KMS-11 (cell line): ENCODE data around the gene CCDC85A.

ENCODE experiments used
- H2AFZ ChIP-seq: fragments of 200-600 bp; sonication (generic); 2 replicates; pipeline ENCODE4 v1.6.1; 2016; ENCODE audit warnings: antibody characterized with exemption, mixed run types, low read depth
- H3K27ac ChIP-seq: fragments of 200-600 bp; sonication (generic); 2 replicates; pipeline ENCODE4 v1.6.1; 2016; ENCODE audit warnings: mild to moderate bottlenecking, mixed run types
- H3K27me3 ChIP-seq: fragments of 200-600 bp; sonication (generic); 2 replicates; pipeline ENCODE4 v1.6.1; 2017; ENCODE audit warnings: mild to moderate bottlenecking, low read depth, mixed run types, moderate library complexity; ENCODE audit not compliant: insufficient read depth
- H3K36me3 ChIP-seq: fragments of 200-600 bp; sonication (generic); 2 replicates; pipeline ENCODE4 v1.6.1; 2017; ENCODE audit warnings: mild to moderate bottlenecking, mixed run types; ENCODE audit not compliant: insufficient read depth
- H3K4me1 ChIP-seq: fragments of 200-600 bp; sonication (generic); 2 replicates; pipeline ENCODE4 v1.6.1; 2016; ENCODE audit warnings: mild to moderate bottlenecking, low read depth, mixed run types; ENCODE audit not compliant: poor library complexity, severe bottlenecking
- H3K4me2 ChIP-seq: fragments of 200-600 bp; sonication (generic); 2 replicates; pipeline ENCODE4 v1.7.0; 2016; ENCODE audit warnings: mild to moderate bottlenecking, mixed run types
- H3K4me3 ChIP-seq: fragments of 200-600 bp; sonication (generic); IDR thresholded peaks from 2 replicates; pipeline ENCODE4 v1.6.1; 2017; ENCODE audit warnings: low read depth, low read length, mixed read lengths; ENCODE audit not compliant: insufficient read depth
- H3K79me2 ChIP-seq: fragments of 200-600 bp; sonication (generic); 2 replicates; pipeline ENCODE4 v1.6.1; 2016; ENCODE audit warnings: low read depth, mixed run types; ENCODE audit not compliant: insufficient read depth
- H3K9ac ChIP-seq: fragments of 200-600 bp; sonication (generic); 2 replicates; pipeline ENCODE4 v1.6.1; 2016; ENCODE audit warnings: mild to moderate bottlenecking, mixed run types
- H4K20me1 ChIP-seq: fragments of 200-600 bp; sonication (generic); 2 replicates; pipeline ENCODE4 v1.6.1; 2016; ENCODE audit warnings: mild to moderate bottlenecking, mixed run types; ENCODE audit not compliant: insufficient read depth
- TF ChIP-seq, protein P1 (sequence below): fragments of 200-600 bp; sonication (generic); conservative IDR thresholded peaks from 2 replicates; pipeline ENCODE4 v1.6.1; 2017; ENCODE audit warnings: low read depth, mild to moderate bottlenecking, antibody characterized with exemption, low read length, moderate library complexity, mixed read lengths

The CCDC85A gene

GRCh38 chr2:56185582-56186046 lies 1.8 kb downstream of the CCDC85A start:
- Histone ChIP-seq H3K36me3 (no peaks in the 10 kb centered on the region), H3K4me2 (no peak overlapping the region), H3K4me1 (peaks cover 5% of the 10 kb centered on the region), H3K9ac (no peak overlapping the region), H3K27ac (no peak overlapping the region), H3K79me2 (no peaks in the 10 kb centered on the region), H3K4me3 (no peak overlapping the region), H4K20me1 (no peaks in the 10 kb centered on the region), H2AFZ (peak overlapping the region; percentile 88; the same call in 1 of the 2 replicates), H3K27me3 (no peaks in the 10 kb centered on the region)
- TF ChIP-seq, protein P1, sequence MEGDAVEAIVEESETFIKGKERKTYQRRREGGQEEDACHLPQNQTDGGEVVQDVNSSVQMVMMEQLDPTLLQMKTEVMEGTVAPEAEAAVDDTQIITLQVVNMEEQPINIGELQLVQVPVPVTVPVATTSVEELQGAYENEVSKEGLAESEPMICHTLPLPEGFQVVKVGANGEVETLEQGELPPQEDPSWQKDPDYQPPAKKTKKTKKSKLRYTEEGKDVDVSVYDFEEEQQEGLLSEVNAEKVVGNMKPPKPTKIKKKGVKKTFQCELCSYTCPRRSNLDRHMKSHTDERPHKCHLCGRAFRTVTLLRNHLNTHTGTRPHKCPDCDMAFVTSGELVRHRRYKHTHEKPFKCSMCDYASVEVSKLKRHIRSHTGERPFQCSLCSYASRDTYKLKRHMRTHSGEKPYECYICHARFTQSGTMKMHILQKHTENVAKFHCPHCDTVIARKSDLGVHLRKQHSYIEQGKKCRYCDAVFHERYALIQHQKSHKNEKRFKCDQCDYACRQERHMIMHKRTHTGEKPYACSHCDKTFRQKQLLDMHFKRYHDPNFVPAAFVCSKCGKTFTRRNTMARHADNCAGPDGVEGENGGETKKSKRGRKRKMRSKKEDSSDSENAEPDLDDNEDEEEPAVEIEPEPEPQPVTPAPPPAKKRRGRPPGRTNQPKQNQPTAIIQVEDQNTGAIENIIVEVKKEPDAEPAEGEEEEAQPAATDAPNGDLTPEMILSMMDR = no peak

GRCh38 chr2:56191617-56192016 lies 7.8 kb downstream of the CCDC85A start:
- H3K36me3 ChIP-seq = no peaks in the 10 kb centered on the region
- no peak overlapping the region for H2AFZ ChIP-seq
- no peak overlapping the region for H3K27ac ChIP-seq
- no peak overlapping the region for H3K4me2 ChIP-seq
- H3K4me3 ChIP-seq = no peak overlapping the region
- H3K79me2 ChIP-seq = no peaks in the 10 kb centered on the region
- TF ChIP-seq, protein P1 = peak; percentile 63; the same call in 1 of the 2 replicates
- no peaks in the 10 kb centered on the region for H4K20me1 ChIP-seq
- H3K4me1 ChIP-seq = peaks cover 12% of the 10 kb centered on the region
- H3K27me3 ChIP-seq = no peaks in the 10 kb centered on the region
- no peak overlapping the region for H3K9ac ChIP-seq

- TF ChIP-seq, protein P1 = no peak
- H3K4me3 ChIP-seq = no peak overlapping the region
- no peak overlapping the region for H3K9ac ChIP-seq
- no peak overlapping the region for H2AFZ ChIP-seq
- no peaks in the 10 kb centered on the region for H3K27me3 ChIP-seq
- H4K20me1 ChIP-seq = no peaks in the 10 kb centered on the region
- no peaks in the 10 kb centered on the region for H3K36me3 ChIP-seq
- peaks cover 19% of the 10 kb centered on the region for H3K4me1 ChIP-seq
- no peaks in the 10 kb centered on the region for H3K79me2 ChIP-seq
- H3K4me2 ChIP-seq = no peak overlapping the region
- no peak overlapping the region for H3K27ac ChIP-seq
Measured at GRCh38 chr2:56192664-56193305, 9.0 kb downstream of the CCDC85A start.

GRCh38 chr2:56195563-56195962 lies 11.8 kb downstream of the CCDC85A start:
- H3K4me1 ChIP-seq = peaks cover 28% of the 10 kb centered on the region
- no peaks in the 10 kb centered on the region for H3K36me3 ChIP-seq
- H3K4me2 ChIP-seq = no peak overlapping the region; the same call in 1 of the 2 replicates
- H3K9ac ChIP-seq = no peak overlapping the region
- no peak overlapping the region for H3K4me3 ChIP-seq
- H3K27me3 ChIP-seq = no peaks in the 10 kb centered on the region
- no peak overlapping the region for H3K27ac ChIP-seq
- H3K79me2 ChIP-seq = no peaks in the 10 kb centered on the region
- H2AFZ ChIP-seq = no peak overlapping the region
- no peaks in the 10 kb centered on the region for H4K20me1 ChIP-seq
- TF ChIP-seq, protein P1 = no peak
